ENCODE results near the gene SLC6A12. TPM values are rescaled to one million over a fixed set of nuclear protein-coding genes. Genes with fewer than 3 reads are reported as not detected.

Gene SLC6A12
- total and polyA plus RNA-seq, 10 donors, result 0.35 to 3.1 (median 1.8) TPM

GRCh38 chr12:147242-147641 is 66.7 kb downstream of the SLC6A12 start:
- no peak overlapping the region for H3K27ac ChIP-seq
- TF ChIP-seq, protein P1, sequence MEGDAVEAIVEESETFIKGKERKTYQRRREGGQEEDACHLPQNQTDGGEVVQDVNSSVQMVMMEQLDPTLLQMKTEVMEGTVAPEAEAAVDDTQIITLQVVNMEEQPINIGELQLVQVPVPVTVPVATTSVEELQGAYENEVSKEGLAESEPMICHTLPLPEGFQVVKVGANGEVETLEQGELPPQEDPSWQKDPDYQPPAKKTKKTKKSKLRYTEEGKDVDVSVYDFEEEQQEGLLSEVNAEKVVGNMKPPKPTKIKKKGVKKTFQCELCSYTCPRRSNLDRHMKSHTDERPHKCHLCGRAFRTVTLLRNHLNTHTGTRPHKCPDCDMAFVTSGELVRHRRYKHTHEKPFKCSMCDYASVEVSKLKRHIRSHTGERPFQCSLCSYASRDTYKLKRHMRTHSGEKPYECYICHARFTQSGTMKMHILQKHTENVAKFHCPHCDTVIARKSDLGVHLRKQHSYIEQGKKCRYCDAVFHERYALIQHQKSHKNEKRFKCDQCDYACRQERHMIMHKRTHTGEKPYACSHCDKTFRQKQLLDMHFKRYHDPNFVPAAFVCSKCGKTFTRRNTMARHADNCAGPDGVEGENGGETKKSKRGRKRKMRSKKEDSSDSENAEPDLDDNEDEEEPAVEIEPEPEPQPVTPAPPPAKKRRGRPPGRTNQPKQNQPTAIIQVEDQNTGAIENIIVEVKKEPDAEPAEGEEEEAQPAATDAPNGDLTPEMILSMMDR (IDR thresholded peaks at IDR 0.05 in 8 of 11, conservative IDR thresholded peaks at IDR 0.05 in 3 of 11), result no peak
- no peak for TF ChIP-seq POLR2A (IDR thresholded peaks at IDR 0.05)
- TF ChIP-seq POLR2AphosphoS5 (IDR thresholded peaks at IDR 0.05), result no peak
- H3K27me3 ChIP-seq (replicated peaks in 1 of 7), result peaks cover 0 to 9% (median 0%) of the 10 kb centered on the region in 7 donors
- no peak for DNase-seq
- H3K9me3 ChIP-seq, result no peaks in the 10 kb centered on the region
- WGBS, 5 donors, result 85 to 94% (median 86%) methylated on average over 6 to 9 of the region's 9 CpGs
- no peaks in the 10 kb centered on the region for H3K4me1 ChIP-seq
- no peak overlapping the region for H3K4me3 ChIP-seq
- intact Hi-C loops (cut with DNase I; ENCODE audit: low total_unique reads), result no loop called here
- no peaks in the 10 kb centered on the region for H3K36me3 ChIP-seq

DNA sequence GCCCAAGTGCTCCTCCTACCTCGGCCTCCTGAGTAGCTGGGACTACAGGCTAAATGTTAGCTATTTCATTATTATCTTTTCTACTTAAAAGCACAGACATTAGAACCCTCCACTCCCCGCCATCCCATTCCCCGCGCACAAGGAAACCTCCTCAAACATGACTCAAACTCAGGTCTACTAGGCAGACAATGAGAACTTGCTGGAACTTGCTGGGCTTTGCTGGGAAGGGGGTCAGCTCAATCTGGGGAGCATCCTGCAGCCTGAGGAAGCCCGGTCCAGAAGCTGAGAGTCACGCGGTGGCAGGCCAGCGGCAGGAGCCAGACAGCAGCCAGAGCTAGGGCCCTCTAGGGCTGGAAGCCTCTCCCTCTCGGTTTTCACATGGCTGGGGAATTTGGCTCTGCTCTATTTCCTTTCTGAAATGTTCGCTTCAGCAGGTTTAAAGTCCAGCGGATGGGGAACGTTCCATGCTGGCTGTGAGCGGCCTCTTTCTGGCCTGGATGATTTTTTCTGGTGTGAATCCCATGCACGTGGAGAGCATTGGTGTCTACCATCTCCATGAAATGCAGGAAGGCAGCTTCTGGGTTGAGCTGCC is 68.5 kb downstream of the SLC6A12 start:
- DNase-seq, result no peak
- WGBS, 5 donors, result 69 to 86% (median 76%) methylated on average over 14 of the region's 14 CpGs
- Histone ChIP-seq H3K4me1 (no peaks in the 10 kb centered on the region), H3K27me3 (replicated peaks in 1 of 7) (peaks cover 0 to 24% (median 3%) of the 10 kb centered on the region in 7 donors), H3K9me3 (no peaks in the 10 kb centered on the region), H3K27ac (no peak overlapping the region), H3K36me3 (no peaks in the 10 kb centered on the region), H3K4me3 (no peak overlapping the region)
- TF ChIP-seq, protein P1 (IDR thresholded peaks at IDR 0.05 in 8 of 11, conservative IDR thresholded peaks at IDR 0.05 in 3 of 11), result no peak
- TF ChIP-seq POLR2A (IDR thresholded peaks at IDR 0.05) (no peak), POLR2AphosphoS5 (IDR thresholded peaks at IDR 0.05) (no peak)
- intact Hi-C loops (cut with DNase I; ENCODE audit: low total_unique reads), result no loop called here

GRCh38 chr12:144650-145284 is 69.2 kb downstream of the SLC6A12 start:
- peaks cover 0 to 30% (median 5%) of the 10 kb centered on the region in 7 donors for H3K27me3 ChIP-seq (replicated peaks in 1 of 7)
- no peak for DNase-seq
- intact Hi-C loops (cut with DNase I; ENCODE audit: low total_unique reads), result no loop called here
- no peak overlapping the region for H3K27ac ChIP-seq
- TF ChIP-seq, protein P1 (IDR thresholded peaks at IDR 0.05 in 8 of 11, conservative IDR thresholded peaks at IDR 0.05 in 3 of 11), result no peak
- TF ChIP-seq POLR2AphosphoS5 (IDR thresholded peaks at IDR 0.05) (no peak), POLR2A (IDR thresholded peaks at IDR 0.05) (no peak)
- no peaks in the 10 kb centered on the region for H3K4me1 ChIP-seq
- H3K36me3 ChIP-seq, result no peaks in the 10 kb centered on the region
- no peaks in the 10 kb centered on the region for H3K9me3 ChIP-seq
- H3K4me3 ChIP-seq, result no peak overlapping the region
- WGBS, 5 donors, result 70 to 85% (median 76%) methylated on average over 5 of the region's 5 CpGs

GRCh38 chr12:143964-144649 is 69.8 kb downstream of the SLC6A12 start:
- no peaks in the 10 kb centered on the region for H3K9me3 ChIP-seq
- 75 to 80% (median 76%) methylated on average over 18 to 19 of the region's 19 CpGs for WGBS, 5 donors
- peaks cover 0 to 5% (median 0%) of the 10 kb centered on the region in 6 donors for H3K4me1 ChIP-seq
- intact Hi-C loops (cut with DNase I; ENCODE audit: low total_unique reads), result no loop called here
- no peak overlapping the region for H3K27ac ChIP-seq
- H3K36me3 ChIP-seq, result no peaks in the 10 kb centered on the region
- no peak for DNase-seq
- TF ChIP-seq, protein P1 (IDR thresholded peaks at IDR 0.05 in 8 of 11, conservative IDR thresholded peaks at IDR 0.05 in 3 of 11), result no peak
- TF ChIP-seq POLR2AphosphoS5 (IDR thresholded peaks at IDR 0.05) (no peak), POLR2A (IDR thresholded peaks at IDR 0.05) (no peak)
- H3K4me3 ChIP-seq, result no peak overlapping the region
- H3K27me3 ChIP-seq (replicated peaks in 1 of 7), result peaks cover 0 to 37% (median 11%) of the 10 kb centered on the region in 7 donors

Measured in spleen (tissue), 11 donors.